Right lobe of liver (tissue), 4 donors: ENCODE data around the gene PTF1A.

Experiments
- POLR2A ChIP-seq: fragments of 450-650 bp; IDR thresholded peaks from one replicate; pipeline ENCODE4 v1.6.1; 2017; ENCODE audit warnings: antibody characterized with exemption, mild to moderate bottlenecking
- TF ChIP-seq, protein P1 (sequence below), 4 donors: fragments of 200-600 bp in 3 of 4; fragments of 450-650 bp in 1 of 4; IDR thresholded peaks; one replicate each; pipeline versions ENCODE4 v1.5.1 to v1.8.0; 2016 to 2022; ENCODE audit warnings: antibody characterized with exemption in 4 of 4, mild to moderate bottlenecking in 2 of 4
- donor health status: DM: no; HTN: no; CAD: no.
- donor health status: DM: no; HTN: no; CAD: no.
- donor health status: DM: no; HTN: yes; CAD: no.

DNA sequence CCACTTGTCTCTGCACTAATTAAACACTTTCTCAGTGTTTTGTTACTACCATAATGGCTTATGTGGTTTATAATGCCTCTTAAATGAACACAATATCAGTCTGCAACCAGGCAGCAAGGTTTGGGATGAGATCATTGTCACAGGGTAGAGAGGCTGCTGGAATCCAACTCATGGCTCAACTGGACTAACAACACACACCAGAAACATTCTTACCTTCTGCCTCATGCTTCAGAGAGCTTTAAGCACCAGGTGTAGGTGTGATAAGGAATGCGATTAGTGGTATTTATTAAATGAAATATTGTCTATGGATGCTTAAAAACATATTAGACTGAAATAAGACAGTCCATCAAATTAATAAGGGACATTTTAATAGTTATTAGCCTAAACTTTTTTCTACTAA lies 25.4 kb downstream of the PTF1A start:
- TF ChIP-seq, protein P1, sequence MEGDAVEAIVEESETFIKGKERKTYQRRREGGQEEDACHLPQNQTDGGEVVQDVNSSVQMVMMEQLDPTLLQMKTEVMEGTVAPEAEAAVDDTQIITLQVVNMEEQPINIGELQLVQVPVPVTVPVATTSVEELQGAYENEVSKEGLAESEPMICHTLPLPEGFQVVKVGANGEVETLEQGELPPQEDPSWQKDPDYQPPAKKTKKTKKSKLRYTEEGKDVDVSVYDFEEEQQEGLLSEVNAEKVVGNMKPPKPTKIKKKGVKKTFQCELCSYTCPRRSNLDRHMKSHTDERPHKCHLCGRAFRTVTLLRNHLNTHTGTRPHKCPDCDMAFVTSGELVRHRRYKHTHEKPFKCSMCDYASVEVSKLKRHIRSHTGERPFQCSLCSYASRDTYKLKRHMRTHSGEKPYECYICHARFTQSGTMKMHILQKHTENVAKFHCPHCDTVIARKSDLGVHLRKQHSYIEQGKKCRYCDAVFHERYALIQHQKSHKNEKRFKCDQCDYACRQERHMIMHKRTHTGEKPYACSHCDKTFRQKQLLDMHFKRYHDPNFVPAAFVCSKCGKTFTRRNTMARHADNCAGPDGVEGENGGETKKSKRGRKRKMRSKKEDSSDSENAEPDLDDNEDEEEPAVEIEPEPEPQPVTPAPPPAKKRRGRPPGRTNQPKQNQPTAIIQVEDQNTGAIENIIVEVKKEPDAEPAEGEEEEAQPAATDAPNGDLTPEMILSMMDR (IDR thresholded peaks at IDR 0.05): no peak
- TF ChIP-seq POLR2A: no peak
